NCI-H2196 treated with DMSO at 0.1 percent for 48 hours (cell line): ENCODE data around the gene RENBP.

Experiments used
- DNase-seq: peaks from one replicate; lab custom pipeline; 2025; ENCODE audit not compliant: unreplicated experiment; lab: John Stamatoyannopoulos, UW

Gene RENBP

DNA sequence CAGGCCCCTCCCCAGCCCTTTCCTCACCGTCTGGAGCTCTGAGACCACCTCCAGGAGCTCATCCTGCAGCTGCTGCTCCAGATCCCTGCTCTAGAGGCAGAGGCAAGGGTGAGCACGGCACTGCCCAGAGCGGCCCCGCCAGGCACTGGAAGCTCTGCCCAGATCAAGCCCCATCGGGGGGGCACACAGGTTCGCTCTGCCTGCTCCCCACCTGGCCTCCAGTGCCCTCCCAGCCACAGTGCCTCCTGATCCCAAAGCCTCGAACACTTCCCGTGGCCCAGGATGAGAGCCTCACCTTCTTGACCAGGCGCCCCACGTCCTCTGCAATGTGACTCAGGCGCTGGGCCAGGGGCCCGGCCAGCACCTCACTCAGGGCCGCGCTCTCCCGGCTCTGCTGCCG, 23.4 kb downstream of the RENBP start:
- no peak for DNase-seq

DNA sequence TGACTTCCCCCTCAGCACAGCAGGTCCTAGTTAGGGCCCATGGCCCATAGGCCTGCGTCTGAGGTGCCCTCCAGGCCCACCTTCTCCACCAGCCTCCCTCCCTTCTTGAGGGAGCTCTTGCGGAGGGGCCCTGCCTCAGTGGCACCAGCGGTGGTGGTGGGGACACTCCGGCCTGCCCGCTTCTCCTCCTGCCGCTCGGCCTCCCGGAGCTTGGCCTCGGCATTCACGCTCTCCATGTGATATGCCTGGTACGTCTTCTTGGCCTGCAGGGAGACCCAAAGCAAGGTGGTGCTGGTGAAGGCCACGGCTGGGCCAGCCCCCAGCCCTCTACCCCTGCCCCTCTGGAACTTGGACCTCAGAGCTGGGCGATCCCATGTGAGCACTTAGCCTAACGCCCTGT, 23.9 kb downstream of the RENBP start:
- no peak for DNase-seq

DNA sequence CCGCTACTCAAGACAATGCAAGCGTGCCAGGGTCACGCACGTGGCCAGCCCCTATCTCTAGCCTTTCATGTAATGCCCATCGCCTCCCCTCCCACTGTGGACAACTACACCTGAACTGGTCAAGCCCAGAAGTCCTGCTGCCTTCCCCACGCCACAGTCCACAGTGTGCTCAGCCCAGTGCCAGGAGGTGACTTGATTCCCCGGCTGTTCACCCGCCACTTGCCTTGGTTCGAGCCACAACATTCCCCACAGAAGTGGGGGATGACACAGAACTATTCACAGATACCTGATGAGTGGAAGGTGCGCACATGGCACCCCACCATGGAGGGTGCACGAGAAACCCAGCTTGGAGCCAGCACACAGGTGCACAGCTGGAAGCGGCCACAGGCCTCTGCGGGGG, 25.2 kb downstream of the RENBP start:
- DNase-seq = no peak

DNA sequence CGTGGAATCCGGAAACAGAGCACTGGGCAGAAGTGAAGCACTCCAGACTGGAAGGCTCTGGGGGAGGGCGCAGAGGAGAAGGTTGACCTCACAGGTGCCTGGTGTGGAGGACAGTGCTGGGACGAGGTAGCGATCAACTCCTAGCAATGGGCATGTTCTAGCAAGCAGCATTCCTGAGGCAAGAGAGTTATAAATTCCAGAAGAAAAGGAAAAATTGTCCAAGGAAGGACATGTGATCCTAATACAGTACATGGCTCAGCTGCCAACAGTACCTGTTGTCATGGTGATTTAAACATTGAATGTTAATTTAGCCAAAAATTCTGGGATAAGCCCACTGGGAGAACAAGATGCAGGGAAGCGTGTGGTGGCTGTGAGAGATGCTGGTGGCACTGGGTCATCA, 26.6 kb downstream of the RENBP start:
- no peak for DNase-seq

DNA sequence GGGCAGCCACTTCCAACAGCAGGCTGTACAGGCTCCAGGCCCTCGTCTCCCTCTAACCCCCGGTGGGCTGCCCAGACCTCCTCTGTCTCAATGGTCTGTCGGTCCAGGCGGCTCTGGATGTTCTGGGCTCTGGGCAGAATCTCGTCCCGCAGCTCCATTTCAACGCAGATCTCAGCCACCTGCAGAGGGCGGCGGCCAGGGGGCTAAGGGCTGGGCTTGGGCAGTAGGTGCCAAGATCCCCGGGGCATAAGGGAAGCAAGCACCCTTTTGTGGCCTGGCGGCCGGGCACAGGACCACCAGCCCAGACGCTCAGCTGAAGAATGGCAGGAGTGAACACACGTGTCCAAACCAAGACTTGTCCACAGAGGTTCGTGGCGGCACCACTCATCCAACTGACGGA, 30.7 kb downstream of the RENBP start:
- no peak for DNase-seq

DNA sequence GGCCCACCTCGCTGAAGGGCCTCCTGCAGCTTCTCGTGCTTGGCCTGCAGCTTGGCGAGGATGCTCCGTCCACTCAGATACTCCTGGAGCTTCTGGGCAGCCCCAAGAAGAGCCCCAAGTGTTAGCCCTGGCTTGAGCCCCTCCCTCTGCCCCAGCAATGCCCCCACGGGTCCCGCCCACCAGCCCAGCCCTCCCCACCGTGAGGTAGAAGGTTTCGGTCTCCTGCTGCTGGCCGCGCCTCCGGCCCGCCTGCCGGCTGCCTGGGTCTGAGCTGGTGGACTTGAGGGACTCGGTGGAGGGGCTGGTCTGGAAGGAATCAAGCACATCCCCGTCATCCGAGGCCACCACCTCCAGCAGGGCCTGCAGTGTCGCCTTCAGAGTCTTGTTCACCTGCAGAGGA, 31.2 kb downstream of the RENBP start:
- DNase-seq = no peak

DNA sequence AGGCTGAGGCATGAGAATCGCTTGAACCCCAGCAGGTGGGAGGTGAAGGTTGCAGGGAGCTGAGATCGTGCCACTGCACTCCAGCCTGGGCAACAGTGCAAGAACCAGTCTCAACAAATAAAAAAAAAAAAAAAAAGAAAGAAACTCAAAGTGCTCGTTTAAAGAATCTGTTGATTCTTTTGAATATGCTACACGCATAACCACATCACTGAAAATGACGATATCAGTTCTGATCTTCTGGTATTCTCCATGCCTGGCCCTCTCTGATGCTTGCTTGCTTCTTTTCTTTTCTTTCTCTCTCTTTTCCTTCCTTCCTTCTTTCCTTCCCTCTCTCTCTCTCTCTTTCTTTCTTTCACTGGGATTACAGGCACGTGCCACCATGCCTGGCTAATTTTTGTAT, 32.6 kb downstream of the RENBP start:
- no peak for DNase-seq

DNA sequence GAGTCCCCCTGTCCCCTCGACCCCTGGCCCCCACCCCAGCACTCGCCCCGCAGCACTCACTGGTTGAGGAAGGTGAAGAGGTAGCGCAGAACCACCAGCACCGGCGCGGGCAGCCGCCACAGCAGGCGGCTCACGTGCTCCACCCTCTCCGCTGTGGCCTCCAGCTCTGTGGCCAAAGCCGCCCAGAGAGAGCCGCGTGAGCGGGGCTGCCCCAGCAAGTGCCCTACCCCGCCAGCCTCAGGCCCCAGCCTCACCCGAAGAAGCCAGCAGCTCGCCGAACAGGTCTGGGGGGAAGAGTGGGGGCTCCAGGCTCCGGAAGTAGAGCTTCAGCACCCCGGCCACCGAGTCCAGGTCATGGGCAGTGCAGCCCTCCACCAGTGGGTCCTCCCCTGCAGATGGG, 34.0 kb downstream of the RENBP start:
- no peak for DNase-seq

DNA sequence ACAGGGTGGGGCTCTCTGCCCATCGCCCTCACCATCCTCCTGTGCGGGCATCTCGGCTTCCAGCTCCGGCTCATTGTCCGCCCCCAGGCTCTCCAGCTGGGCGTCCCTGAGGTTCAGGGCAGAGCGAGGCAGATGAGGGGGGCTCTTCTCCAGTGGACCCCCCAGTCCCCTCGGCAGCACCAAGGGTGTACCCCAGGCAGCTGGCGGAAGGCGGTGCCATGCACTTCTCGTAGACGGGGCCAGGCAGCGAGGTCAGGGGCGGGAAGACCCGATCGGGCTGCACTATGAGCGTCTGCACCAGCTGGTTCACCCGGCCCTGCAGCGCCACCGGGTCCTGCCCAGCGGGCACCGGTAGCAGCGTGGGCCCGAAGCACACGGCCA, 34.5 kb downstream of the RENBP start:
- no peak for DNase-seq

DNA sequence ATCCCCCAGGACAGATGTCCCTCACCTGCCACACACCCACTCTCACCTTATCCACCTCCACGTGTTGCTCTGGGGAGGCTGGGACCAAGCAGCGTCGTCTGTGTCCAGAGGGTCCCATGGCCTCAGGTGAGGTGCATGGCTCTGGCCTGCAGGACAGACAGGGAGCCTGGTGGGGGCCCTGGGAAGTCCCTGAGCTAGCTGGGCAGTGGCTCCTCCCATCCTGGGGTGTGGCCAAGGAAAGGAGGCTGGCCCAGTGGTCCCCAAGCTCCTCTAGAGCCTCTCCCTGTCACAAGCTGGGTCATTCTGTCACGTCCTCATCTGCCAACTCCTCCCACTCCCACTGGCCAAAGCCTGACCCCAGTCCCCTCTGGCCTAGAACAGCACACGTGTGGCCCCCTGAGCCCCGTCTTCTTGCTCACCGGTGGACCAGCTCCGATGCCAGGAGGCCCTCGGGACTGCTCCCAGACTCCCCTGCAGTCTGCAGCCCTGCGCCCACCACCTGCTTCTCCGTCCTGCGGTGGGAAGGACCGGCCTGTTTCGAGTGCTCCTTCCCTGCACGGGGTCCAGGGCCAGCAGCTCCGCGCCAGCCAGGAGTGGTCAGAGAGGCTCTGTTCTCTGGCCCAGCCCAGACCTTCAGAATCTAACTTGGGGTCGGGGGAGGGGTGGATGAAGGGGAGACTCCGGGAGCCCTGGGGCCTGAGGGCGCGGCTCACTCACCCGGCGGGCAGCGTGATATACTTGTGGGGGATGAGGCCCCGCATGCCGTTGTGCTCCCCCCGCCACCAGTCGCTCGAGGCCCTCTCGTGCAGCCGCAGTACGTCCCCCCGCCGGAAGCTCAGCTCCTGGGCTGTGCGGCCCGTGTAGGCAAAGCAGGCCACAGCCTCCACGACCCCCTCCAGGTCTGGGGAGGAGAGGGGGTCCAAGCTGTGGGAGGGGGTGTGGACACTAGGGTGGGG, 35.1 kb downstream of the RENBP start:
- no peak for DNase-seq

DNA sequence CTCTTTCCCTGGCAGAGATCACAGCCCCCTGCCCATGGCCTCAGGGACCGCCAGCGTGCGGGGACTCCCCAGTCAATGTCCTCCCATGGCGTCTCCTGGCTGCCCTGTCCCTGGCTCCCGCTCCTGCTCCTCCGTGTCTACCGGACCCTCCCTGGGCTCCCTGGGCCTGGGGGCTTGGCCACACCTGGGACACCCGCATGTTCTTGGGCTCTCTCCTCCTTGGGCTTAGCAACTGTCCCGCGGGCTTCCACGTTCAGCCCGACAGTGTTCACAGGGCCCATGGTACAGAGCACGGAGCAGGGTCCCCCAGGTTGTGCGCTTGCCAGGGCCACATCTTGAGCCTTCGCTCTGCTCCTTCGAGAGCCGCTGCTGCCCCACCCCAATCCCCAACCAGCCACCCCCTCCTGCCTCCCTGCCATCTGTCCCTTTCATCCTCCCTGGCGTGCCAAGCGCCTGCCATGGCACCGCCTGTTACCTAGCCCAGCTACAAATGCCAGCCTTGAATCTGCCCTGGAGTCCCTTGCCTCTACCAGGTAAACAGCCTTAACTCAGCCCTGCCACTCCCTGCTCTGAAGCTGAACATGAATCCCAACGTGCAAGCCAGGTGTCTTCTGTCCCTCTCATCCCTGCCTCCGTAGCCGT, 36.1 kb downstream of the RENBP start:
- DNase-seq = no peak

DNA sequence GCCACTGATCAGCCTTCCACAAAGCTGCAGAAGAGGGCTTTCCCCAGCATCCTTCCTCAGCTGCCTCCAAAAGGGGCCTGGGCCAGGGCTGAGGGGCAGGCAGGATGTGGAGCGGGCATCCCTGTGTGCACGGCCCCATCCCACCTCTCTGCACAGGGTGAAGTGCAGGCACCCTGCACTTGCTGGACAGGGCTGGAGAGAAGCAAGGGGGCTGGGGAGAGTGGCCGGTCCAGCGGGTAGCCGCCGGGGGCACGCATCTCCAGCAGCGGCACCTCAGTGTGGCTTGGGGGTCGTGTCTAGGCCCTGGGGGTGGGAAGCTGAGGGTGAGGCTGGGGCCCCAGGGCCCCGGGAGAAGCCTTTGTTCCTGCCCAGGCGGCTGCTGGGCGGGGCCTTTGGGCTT, 37.0 kb downstream of the RENBP start:
- no peak for DNase-seq

DNA sequence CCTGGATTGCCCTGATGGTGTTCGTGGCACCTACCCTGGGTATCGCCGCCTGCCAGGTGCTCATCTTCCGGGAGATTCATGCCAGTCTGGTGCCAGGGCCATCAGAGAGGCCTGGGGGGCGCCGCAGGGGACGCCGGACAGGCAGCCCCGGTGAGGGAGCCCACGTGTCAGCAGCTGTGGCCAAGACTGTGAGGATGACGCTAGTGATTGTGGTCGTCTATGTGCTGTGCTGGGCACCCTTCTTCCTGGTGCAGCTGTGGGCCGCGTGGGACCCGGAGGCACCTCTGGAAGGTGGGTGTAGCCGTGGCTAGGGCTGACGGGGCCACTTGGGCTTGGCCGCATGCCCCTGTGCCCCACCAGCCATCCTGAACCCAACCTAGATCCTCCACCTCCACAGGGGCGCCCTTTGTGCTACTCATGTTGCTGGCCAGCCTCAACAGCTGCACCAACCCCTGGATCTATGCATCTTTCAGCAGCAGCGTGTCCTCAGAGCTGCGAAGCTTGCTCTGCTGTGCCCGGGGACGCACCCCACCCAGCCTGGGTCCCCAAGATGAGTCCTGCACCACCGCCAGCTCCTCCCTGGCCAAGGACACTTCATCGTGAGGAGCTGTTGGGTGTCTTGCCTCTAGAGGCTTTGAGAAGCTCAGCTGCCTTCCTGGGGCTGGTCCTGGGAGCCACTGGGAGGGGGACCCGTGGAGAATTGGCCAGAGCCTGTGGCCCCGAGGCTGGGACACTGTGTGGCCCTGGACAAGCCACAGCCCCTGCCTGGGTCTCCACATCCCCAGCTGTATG, 38.1 kb downstream of the RENBP start:
- no peak for DNase-seq

DNA sequence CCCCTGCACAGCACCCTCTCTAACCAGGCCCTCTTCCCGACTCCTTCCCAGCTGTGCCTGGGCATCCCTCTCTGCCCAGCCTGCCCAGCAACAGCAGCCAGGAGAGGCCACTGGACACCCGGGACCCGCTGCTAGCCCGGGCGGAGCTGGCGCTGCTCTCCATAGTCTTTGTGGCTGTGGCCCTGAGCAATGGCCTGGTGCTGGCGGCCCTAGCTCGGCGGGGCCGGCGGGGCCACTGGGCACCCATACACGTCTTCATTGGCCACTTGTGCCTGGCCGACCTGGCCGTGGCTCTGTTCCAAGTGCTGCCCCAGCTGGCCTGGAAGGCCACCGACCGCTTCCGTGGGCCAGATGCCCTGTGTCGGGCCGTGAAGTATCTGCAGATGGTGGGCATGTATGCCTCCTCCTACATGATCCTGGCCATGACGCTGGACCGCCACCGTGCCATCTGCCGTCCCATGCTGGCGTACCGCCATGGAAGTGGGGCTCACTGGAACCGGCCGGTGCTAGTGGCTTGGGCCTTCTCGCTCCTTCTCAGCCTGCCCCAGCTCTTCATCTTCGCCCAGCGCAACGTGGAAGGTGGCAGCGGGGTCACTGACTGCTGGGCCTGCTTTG, 38.9 kb downstream of the RENBP start:
- DNase-seq = no peak

DNA sequence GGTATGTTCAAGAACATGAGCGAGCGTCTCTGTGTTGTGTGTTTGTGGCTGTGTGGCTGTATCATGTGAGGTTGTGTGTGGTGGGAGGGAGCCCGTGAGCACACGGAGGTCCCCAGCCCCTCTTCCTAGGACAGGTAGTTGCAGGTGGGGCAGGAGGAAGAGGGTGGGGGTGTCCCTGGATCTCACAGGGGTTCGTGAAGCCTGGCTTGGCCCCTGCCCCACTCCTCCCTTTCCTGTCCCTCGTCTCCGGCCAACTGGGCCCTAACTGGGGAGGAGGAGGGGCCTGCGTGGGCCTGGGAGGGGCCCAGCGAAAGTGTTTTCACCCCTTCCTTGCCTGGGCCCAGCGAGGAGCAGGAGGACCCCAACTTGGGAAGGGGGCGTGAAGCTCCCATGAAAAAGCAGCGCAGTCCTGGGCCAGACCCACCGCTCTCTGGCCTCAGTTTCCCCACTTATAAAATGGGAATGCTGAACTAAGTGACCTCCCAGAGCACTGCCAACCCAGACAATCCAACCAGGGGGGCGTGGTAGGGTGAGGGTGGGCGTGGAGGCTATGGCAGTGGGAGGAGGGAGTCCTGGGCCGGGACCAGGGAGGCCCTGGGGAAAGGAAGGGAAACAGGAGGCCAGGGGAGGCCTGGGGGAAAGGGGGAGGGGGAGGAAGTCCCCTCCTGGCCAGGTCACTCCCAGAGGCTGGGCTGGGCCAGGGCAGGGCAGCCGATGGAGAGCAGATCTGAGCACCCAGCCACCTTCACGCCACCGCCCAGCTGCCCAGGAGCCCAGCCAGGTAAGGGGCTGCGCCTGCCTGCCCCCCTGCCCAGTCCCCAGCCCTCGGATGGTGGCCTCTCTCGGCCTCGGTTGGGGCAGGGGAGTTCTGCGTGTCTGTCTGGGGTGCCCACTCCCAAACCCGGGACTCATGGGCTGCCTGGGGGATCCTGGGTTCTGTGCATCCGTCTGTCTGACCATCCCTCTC, 40.2 kb downstream of the RENBP start, which contains the start of gene AVPR2:
TSS of gene AVPR2 (plus strand) at position 683 of the 967 bp plus-strand sequence. CDS start 473 bp downstream, outside the sequence.
- no peak for DNase-seq

DNA sequence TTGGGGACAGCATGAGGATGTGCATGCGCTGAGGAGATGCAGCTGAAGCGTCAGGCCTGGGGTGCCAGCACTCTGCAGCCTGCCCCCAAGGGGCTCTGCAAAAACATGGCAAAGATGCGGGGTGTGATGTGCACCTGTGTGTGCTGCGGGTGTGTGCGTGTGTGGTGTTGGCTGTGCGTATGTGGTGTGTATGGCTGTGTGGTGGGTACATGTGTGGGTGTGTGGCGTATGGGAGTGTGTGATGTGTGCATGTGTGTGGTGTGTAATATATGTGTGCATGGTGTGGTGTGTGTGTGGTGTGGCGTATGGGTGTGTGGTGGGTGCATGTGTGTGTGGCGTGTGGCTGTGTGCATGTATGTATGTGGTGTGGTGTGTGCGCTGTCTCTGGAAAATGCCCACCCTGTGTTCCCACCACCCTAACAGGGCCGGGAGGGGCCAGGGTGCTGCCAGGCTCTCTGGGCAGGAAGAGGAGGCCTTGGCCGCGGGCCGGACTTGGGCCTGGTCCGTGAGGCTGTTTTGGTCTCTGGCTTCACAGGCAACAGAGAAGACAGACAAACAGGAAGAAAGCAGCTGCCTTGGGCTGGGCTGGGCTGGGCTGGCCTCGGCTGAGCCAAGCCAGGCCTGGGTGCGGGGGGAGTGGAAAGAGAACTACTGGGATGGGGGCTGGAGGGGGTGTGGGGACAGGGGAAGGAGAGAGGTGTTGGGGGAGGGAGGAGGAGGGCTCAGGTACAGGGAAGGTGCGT, 41.0 kb downstream of the RENBP start:
- DNase-seq = no peak

DNA sequence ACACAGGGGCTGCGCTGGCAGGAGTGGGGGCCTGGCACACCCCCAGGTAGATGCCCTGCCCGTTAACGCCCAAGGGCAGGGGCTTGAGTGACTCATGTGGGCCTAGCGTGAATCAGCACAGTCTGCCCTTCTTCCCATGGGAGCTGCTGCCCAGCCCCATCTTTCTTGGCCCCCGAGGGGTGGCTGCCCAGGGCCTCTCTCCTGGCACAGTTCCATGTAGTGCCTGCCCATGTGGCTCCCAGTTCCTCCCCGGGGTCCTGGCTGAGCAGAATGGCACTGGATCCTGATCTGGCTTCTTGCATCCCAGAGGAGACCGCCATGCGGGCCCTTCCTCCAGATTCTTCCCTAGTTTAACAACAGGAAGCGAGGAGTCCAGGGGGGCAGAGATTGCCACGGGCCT, 42.1 kb downstream of the RENBP start:
- no peak for DNase-seq

DNA sequence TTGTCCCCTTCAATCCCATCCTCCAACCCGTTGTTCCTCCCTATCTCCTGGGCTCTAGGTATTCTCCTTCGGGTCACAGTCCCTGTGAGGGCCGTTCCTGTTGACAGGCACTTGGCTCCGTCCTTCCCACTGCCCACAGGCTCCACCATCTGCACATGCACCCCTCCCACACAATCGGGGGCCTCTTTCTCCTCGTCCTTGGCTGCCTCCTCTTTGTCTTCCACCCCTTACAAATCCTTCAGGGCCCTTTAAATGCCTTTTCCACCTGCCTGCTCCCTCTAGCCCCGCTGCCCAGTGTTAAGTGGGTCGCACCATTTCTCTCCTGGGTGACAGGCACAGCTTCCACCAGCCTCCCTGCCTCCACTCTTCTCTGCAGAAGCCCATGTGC, 42.7 kb downstream of the RENBP start:
- DNase-seq = no peak
